H9 (cell line): ENCODE measurements around the gene C17orf50. TPM values are rescaled to one million over a fixed set of nuclear protein-coding genes. Genes with fewer than 3 reads are reported as not detected.

Experiments used
- DNase-seq: peaks from one replicate; pipeline ENCODE4 v3.0.0-alpha.2; 2017
- H2AFZ ChIP-seq: one replicate; pipeline ENCODE4 v1.6.1; 2013; ENCODE audit warnings: mild to moderate bottlenecking, low read length, control low read depth, moderate library complexity
- H2AK5ac ChIP-seq: 2 replicates; pipeline ENCODE4 v1.6.1; 2013; ENCODE audit warnings: low read length, control low read depth, mixed read lengths; ENCODE audit not compliant: insufficient read length
- H2BK120ac ChIP-seq: one replicate; pipeline ENCODE4 v1.6.1; 2013; ENCODE audit warnings: low read depth, mild to moderate bottlenecking, low read length, control low read depth, inconsistent platforms; ENCODE audit not compliant: poor library complexity, severe bottlenecking
- H2BK12ac ChIP-seq: 2 replicates; pipeline ENCODE4 v1.6.1; 2013; ENCODE audit warnings: low read length, control low read depth, mixed read lengths, low read depth; ENCODE audit not compliant: insufficient read length
- H2BK15ac ChIP-seq: 2 replicates; pipeline ENCODE4 v1.6.1; 2013; ENCODE audit warnings: low read depth, low read length, control low read depth
- H2BK20ac ChIP-seq: one replicate; pipeline ENCODE4 v1.6.1; 2013; ENCODE audit warnings: low read depth, mild to moderate bottlenecking, low read length, control low read depth, inconsistent platforms; ENCODE audit not compliant: poor library complexity, severe bottlenecking
- H2BK5ac ChIP-seq: 2 replicates; pipeline ENCODE4 v1.6.1; 2013; ENCODE audit warnings: low read length, control low read depth, mixed read lengths; ENCODE audit not compliant: insufficient read length
- H3K14ac ChIP-seq: 2 replicates; pipeline ENCODE4 v1.6.1; 2013; ENCODE audit warnings: low read length, control low read depth; ENCODE audit not compliant: insufficient read depth
- H3K18ac ChIP-seq: 2 replicates; pipeline ENCODE4 v1.6.1; 2013; ENCODE audit warnings: low read depth, mild to moderate bottlenecking, mixed read lengths, low read length, control low read depth; ENCODE audit not compliant: insufficient read length
- H3K23ac ChIP-seq: 2 replicates; pipeline ENCODE4 v1.6.1; 2013; ENCODE audit warnings: low read length, control low read depth, mixed read lengths, low read depth; ENCODE audit not compliant: insufficient read length
- H3K23me2 ChIP-seq: 2 replicates; pipeline ENCODE4 v1.6.1; 2013; ENCODE audit warnings: low read depth, mild to moderate bottlenecking, mixed read lengths, low read length, control low read depth; ENCODE audit not compliant: insufficient read length, poor library complexity, severe bottlenecking
- H3K27ac ChIP-seq: 2 replicates; pipeline ENCODE4 v1.5.1; 2013; ENCODE audit warnings: low read length, control low read depth, mixed read lengths, low read depth; ENCODE audit not compliant: insufficient read length
- H3K27me3 ChIP-seq: 2 replicates; pipeline ENCODE4 v1.6.1; 2013; ENCODE audit warnings: low read length, control low read depth, inconsistent platforms; ENCODE audit not compliant: insufficient read depth
- H3K4ac ChIP-seq: 2 replicates; pipeline ENCODE4 v1.6.1; 2013; ENCODE audit warnings: low read depth, mild to moderate bottlenecking, control low read depth, inconsistent platforms, low read length, moderate library complexity
- H3K4me1 ChIP-seq: 2 replicates; pipeline ENCODE4 v1.6.1; 2013; ENCODE audit warnings: low read length, control low read depth, inconsistent platforms; ENCODE audit not compliant: insufficient read depth
- H3K4me2 ChIP-seq: 2 replicates; pipeline ENCODE4 v1.6.1; 2013; ENCODE audit warnings: low read length, control low read depth, mixed read lengths; ENCODE audit not compliant: insufficient read length, insufficient read depth
- H3K56ac ChIP-seq: 2 replicates; pipeline ENCODE4 v1.6.1; 2013; ENCODE audit warnings: low read depth, mild to moderate bottlenecking, mixed read lengths, low read length, control low read depth; ENCODE audit not compliant: insufficient read length
- H3K79me1 ChIP-seq: 2 replicates; pipeline ENCODE4 v1.6.1; 2013; ENCODE audit warnings: low read depth, mild to moderate bottlenecking, moderate library complexity, low read length, control low read depth, inconsistent platforms; ENCODE audit not compliant: insufficient read depth, poor library complexity, severe bottlenecking
- H3K79me2 ChIP-seq: 2 replicates; pipeline ENCODE4 v1.6.1; 2013; ENCODE audit warnings: low read length, control low read depth, inconsistent platforms; ENCODE audit not compliant: insufficient read depth
- H3K9ac ChIP-seq: 2 replicates; pipeline ENCODE4 v1.6.1; 2013; ENCODE audit warnings: low read length, control low read depth, mixed read lengths; ENCODE audit not compliant: insufficient read length; ENCODE audit errors: extremely low read depth
- H3K9me3 ChIP-seq: one replicate; pipeline ENCODE4 v1.6.1; 2013; ENCODE audit warnings: low read depth, low read length, inconsistent platforms; ENCODE audit not compliant: control insufficient read depth
- H3T11ph ChIP-seq: one replicate; pipeline ENCODE4 v1.6.1; 2013; ENCODE audit warnings: mild to moderate bottlenecking, low read length, control low read depth, inconsistent platforms
- H4K20me1 ChIP-seq: one replicate; pipeline ENCODE4 v1.6.1; 2013; ENCODE audit not compliant: control insufficient read depth, insufficient read length, insufficient read depth
- H4K5ac ChIP-seq: 2 replicates; pipeline ENCODE4 v1.6.1; 2013; ENCODE audit warnings: low read depth, mild to moderate bottlenecking, mixed read lengths, low read length, control low read depth; ENCODE audit not compliant: insufficient read length
- H4K8ac ChIP-seq: replicated peaks from 2 replicates; pipeline ENCODE4 v1.6.1; 2013; ENCODE audit warnings: low read length, control low read depth, mixed read lengths, low read depth; ENCODE audit not compliant: insufficient read length
- H4K91ac ChIP-seq: 2 replicates; pipeline ENCODE4 v1.6.1; 2013; ENCODE audit warnings: low read depth, mild to moderate bottlenecking, moderate library complexity, mixed read lengths, low read length, control low read depth; ENCODE audit not compliant: insufficient read length
- H3K27ac Mint-ChIP-seq, 3 experiments: 2 replicates in 2 of 3; 3 replicates in 1 of 3; pipeline ENCODE4 v1.8.0; 2020 to 2021; ENCODE audit warnings: mixed read lengths in 3 of 3, mild to moderate bottlenecking in 1 of 3, moderate library complexity in 1 of 3
- H3K27me3 Mint-ChIP-seq: 2 replicates; pipeline ENCODE4 v1.8.0; 2021; ENCODE audit warnings: low read depth, mild to moderate bottlenecking, moderate library complexity, mixed read lengths
- H3K36me3 Mint-ChIP-seq, 3 experiments: 2 replicates in 2 of 3; 3 replicates in 1 of 3; pipeline ENCODE4 v1.8.0; 2020 to 2021; ENCODE audit warnings: low read depth in 3 of 3, mixed read lengths in 3 of 3; ENCODE audit not compliant: insufficient read depth in 1 of 3
- H3K4me1 Mint-ChIP-seq, 2 experiments: 2 replicates each; pipeline ENCODE4 v1.8.0; 2020; ENCODE audit warnings: mixed read lengths in 2 of 2
- H3K4me3 Mint-ChIP-seq, 2 experiments: 2 replicates in 1 of 2; 3 replicates in 1 of 2; pipeline ENCODE4 v1.8.0; 2020 to 2021; ENCODE audit warnings: mild to moderate bottlenecking in 2 of 2, mixed read lengths in 2 of 2, moderate library complexity in 1 of 2
- H3K9me3 Mint-ChIP-seq, 2 experiments: 2 replicates in 1 of 2; 3 replicates in 1 of 2; pipeline ENCODE4 v1.8.0; 2020; ENCODE audit warnings: mild to moderate bottlenecking in 2 of 2, mixed read lengths in 2 of 2, moderate library complexity in 1 of 2
- WGBS: extraction: QIAGEN DNeasy Blood & Tissue Kit; methylation state at CpG from one replicate; pipeline ENCODE4 v1.1.7; 2013; ENCODE audit warnings: missing lambda C conversion rate, low lambda C conversion rate, mixed read lengths; ENCODE audit not compliant: insufficient read length; ENCODE audit errors: extremely low coverage; 5-methylcytosine and 5-hydroxymethylcytosine counted together
- total RNA-seq: library from RNA; stranded (reverse); gene quantifications from 2 replicates; pipeline ENCODE4 v1.2.1, GENCODE V29; 2021
- TF ChIP-seq, protein P1 (sequence below): fragments of 200-600 bp; sonication (generic); conservative IDR thresholded peaks from 3 replicates; pipeline ENCODE4 v1.8.0; 2021; ENCODE audit warnings: antibody characterized with exemption, mild to moderate bottlenecking

The C17orf50 gene
- total RNA-seq, 1 experiment from 2014 or later: not detected

DNA sequence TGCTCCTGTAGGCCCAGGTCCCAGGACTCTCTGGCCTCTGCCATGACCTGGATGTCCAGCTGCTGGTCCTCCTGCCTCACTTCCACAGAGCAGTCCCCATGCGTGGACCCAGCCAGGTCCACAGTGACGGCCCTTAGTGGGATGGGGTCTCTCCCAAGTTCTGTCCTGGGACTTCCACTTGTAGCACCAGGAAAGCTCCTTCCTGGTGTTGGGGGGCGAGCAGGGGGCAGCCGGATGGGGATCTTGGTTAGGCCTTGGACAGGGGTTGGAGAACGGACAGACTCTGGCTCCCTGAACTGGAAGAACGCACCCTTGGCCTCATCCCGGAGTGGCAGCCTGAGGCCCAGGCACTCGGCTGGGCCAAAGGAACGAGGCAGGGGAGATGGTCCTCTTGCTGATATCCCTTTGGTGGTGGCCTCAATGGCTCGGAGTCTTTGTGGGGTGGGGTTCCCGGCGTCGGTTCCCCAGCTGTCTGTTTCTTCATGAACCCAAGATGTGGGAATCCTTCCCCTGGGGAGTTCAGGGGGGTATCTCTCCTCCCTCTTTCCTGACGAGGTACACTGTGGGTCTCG, 14.9 kb upstream of the C17orf50 start:
- no peak overlapping the region for H3K23ac ChIP-seq
- no peaks in the 10 kb centered on the region for H3K79me2 ChIP-seq
- peaks cover 4% of the 10 kb centered on the region for H3K23me2 ChIP-seq
- H3K9me3 Mint-ChIP-seq: peaks cover 0 to 1% of the 10 kb centered on the region in 2 experiments; a peak in 2 of 5 replicates
- H3K18ac ChIP-seq: no peak overlapping the region
- H4K20me1 ChIP-seq: no peaks in the 10 kb centered on the region
- no peak overlapping the region for H4K5ac ChIP-seq
- no peak for DNase-seq
- no peak overlapping the region for H3K4ac ChIP-seq
- H3K4me2 ChIP-seq: no peak overlapping the region
- no peak overlapping the region for H2BK15ac ChIP-seq
- TF ChIP-seq, protein P1, sequence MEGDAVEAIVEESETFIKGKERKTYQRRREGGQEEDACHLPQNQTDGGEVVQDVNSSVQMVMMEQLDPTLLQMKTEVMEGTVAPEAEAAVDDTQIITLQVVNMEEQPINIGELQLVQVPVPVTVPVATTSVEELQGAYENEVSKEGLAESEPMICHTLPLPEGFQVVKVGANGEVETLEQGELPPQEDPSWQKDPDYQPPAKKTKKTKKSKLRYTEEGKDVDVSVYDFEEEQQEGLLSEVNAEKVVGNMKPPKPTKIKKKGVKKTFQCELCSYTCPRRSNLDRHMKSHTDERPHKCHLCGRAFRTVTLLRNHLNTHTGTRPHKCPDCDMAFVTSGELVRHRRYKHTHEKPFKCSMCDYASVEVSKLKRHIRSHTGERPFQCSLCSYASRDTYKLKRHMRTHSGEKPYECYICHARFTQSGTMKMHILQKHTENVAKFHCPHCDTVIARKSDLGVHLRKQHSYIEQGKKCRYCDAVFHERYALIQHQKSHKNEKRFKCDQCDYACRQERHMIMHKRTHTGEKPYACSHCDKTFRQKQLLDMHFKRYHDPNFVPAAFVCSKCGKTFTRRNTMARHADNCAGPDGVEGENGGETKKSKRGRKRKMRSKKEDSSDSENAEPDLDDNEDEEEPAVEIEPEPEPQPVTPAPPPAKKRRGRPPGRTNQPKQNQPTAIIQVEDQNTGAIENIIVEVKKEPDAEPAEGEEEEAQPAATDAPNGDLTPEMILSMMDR: no peak
- peaks cover 17 to 28% of the 10 kb centered on the region in 2 experiments for H3K4me1 Mint-ChIP-seq
- no peak overlapping the region for H2BK5ac ChIP-seq
- no peak overlapping the region for H4K8ac ChIP-seq
- no peak overlapping the region for H3K56ac ChIP-seq
- no peaks in the 10 kb centered on the region for H3K4me1 ChIP-seq
- WGBS: no CpG with 5 or more reads among the region's 15 CpGs
- H3K79me1 ChIP-seq: no peaks in the 10 kb centered on the region
- peaks cover 59% of the 10 kb centered on the region for H3K27me3 Mint-ChIP-seq
- H3K9ac ChIP-seq: no peak overlapping the region
- no peak overlapping the region for H4K91ac ChIP-seq
- H3K27ac Mint-ChIP-seq: no peak overlapping the region
- H2BK120ac ChIP-seq: no peak overlapping the region
- no peak overlapping the region for H2AFZ ChIP-seq
- H3K9me3 ChIP-seq: no peaks in the 10 kb centered on the region
- peaks cover 9% of the 10 kb centered on the region; the same call in 1 of the 2 replicates for H3K27me3 ChIP-seq
- no peak overlapping the region for H2BK20ac ChIP-seq
- no peak overlapping the region for H3T11ph ChIP-seq
- H3K27ac ChIP-seq: no peak overlapping the region
- no peak overlapping the region for H3K4me3 Mint-ChIP-seq
- no peaks in the 10 kb centered on the region for H3K36me3 Mint-ChIP-seq
- H2BK12ac ChIP-seq: no peak overlapping the region
- H3K14ac ChIP-seq: no peak overlapping the region; the same call in 1 of the 2 replicates
- no peak overlapping the region for H2AK5ac ChIP-seq
